ENCODE measurements around the gene ATXN2.

Gene ATXN2

DNA sequence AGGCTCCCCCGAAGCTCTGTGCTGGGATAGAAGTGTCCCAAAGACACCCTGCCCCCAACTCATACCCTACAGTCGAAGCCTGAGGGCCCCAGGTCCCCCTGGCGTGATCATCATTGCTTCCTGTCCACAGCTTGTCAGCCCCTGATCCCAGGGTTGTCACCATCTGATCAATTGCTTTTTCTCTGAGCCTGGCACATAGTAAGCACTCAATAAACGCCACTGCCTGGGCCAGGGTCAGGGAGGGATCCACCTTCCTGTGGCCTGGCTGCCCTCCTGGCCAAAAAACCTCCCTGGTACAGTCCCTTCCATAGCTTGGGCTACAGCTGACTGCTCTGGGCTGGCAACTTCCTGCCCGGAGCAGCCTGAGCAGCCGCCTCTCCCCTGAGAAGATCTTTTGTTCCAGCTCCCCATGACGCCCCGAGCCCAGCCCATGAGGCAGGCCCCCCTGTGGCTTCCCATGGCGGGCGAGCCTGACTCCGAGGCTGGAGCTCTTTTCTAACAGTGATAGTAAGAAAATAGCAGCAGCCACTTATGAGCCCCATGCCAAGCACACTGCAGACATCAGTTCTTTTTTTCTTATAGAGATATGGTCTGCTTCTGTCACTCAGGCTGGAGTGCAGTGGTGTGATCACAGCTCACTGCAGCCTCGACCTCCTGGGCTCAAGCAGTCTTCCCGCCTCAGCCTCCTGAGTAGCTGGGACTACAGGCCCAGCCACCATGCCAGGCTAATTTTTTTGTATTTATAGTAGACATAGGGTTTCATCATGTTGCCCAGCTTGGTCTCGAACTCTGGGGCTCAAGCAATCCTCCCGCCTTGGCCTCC is 186.9 kb downstream of the ATXN2 start:
- Histone ChIP-seq H3K27ac (ENCODE audit: low read depth, low read length) (peak overlapping the region; percentile 17), H3K9ac (ENCODE audit: low read depth in 1 of 2, low read length in 2 of 2) (peak overlapping the region in 1 of 2 donors; percentile 18), H3K9me3 (ENCODE audit: control insufficient read depth in 1 of 2, low read length in 2 of 2) (no peaks in the 10 kb centered on the region), H3K36me3 (ENCODE audit: control insufficient read depth in 1 of 2, insufficient read depth in 2 of 2, low read length in 2 of 2) (no peaks in the 10 kb centered on the region), H3K4me3 (ENCODE audit: low read depth in 1 of 2, low read length in 2 of 2) (no peak overlapping the region), H3K4me1 (ENCODE audit: control insufficient read depth in 1 of 2, insufficient read depth in 2 of 2, low read length in 2 of 2) (peaks cover 41 to 63% of the 10 kb centered on the region in 2 donors), H3K27me3 (ENCODE audit: control insufficient read depth in 1 of 2, insufficient read depth in 2 of 2, low read length in 2 of 2) (no peaks in the 10 kb centered on the region)

GRCh38 chr12:111411185-111411764 is 187.8 kb downstream of the ATXN2 start:
- H3K27me3 ChIP-seq (ENCODE audit: control insufficient read depth in 1 of 2, insufficient read depth in 2 of 2, low read length in 2 of 2), result no peaks in the 10 kb centered on the region
- no peak overlapping the region for H3K4me3 ChIP-seq (ENCODE audit: low read depth in 1 of 2, low read length in 2 of 2)
- peaks cover 41 to 72% of the 10 kb centered on the region in 2 donors for H3K4me1 ChIP-seq (ENCODE audit: control insufficient read depth in 1 of 2, insufficient read depth in 2 of 2, low read length in 2 of 2)
- no peak overlapping the region for H3K27ac ChIP-seq (ENCODE audit: low read depth, low read length)
- H3K9me3 ChIP-seq (ENCODE audit: control insufficient read depth in 1 of 2, low read length in 2 of 2), result no peaks in the 10 kb centered on the region
- H3K36me3 ChIP-seq (ENCODE audit: control insufficient read depth in 1 of 2, insufficient read depth in 2 of 2, low read length in 2 of 2), result no peaks in the 10 kb centered on the region
- H3K9ac ChIP-seq (ENCODE audit: low read depth in 1 of 2, low read length in 2 of 2), result no peak overlapping the region

DNA sequence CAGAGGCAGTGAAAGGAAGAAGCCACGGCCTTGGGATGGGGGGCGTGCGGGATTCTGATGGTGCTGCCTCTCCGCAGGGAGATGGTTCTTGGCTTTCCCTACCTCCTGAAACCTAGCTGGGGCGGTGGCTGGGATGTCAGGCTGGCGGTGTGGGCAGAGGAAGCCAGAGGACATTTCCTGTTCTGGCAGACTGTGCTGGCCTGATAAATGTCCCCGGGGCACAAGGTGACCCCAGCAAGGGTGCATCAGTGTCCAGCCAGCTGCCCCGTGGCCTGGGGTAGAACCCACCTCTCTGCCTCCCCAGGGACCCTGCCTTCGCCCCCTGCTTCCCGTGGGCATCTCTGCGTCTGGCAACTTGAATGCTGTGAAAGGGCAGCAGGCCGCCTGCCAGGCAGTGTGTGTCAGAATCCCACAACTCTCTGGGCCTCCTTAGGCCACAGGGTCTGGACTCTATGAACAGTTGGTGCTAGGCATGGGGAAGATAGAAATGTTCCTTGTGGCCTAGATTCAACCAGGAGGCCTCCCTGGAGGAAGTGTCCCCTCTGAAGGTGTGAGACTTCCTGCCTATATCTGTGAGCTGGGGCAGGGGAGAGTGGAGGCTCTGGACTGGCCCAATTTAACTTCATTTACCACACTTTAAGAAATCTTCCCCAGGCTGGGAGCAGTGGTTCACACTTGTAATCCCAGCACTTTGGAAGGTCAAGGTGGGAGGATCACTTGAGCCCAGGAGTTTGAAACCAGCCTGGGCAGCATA is 188.5 kb downstream of the ATXN2 start:
- Histone ChIP-seq H3K27ac (ENCODE audit: low read depth, low read length) (peak overlapping the region; percentile 54), H3K9ac (ENCODE audit: low read depth in 1 of 2, low read length in 2 of 2) (peak overlapping the region in 1 of 2 donors; percentile 35), H3K27me3 (ENCODE audit: control insufficient read depth in 1 of 2, insufficient read depth in 2 of 2, low read length in 2 of 2) (no peaks in the 10 kb centered on the region), H3K36me3 (ENCODE audit: control insufficient read depth in 1 of 2, insufficient read depth in 2 of 2, low read length in 2 of 2) (no peaks in the 10 kb centered on the region), H3K9me3 (ENCODE audit: control insufficient read depth in 1 of 2, low read length in 2 of 2) (no peaks in the 10 kb centered on the region), H3K4me1 (ENCODE audit: control insufficient read depth in 1 of 2, insufficient read depth in 2 of 2, low read length in 2 of 2) (peaks cover 41 to 73% of the 10 kb centered on the region in 2 donors), H3K4me3 (ENCODE audit: low read depth in 1 of 2, low read length in 2 of 2) (peak overlapping the region in 1 of 2 donors; percentile 32)

DNA sequence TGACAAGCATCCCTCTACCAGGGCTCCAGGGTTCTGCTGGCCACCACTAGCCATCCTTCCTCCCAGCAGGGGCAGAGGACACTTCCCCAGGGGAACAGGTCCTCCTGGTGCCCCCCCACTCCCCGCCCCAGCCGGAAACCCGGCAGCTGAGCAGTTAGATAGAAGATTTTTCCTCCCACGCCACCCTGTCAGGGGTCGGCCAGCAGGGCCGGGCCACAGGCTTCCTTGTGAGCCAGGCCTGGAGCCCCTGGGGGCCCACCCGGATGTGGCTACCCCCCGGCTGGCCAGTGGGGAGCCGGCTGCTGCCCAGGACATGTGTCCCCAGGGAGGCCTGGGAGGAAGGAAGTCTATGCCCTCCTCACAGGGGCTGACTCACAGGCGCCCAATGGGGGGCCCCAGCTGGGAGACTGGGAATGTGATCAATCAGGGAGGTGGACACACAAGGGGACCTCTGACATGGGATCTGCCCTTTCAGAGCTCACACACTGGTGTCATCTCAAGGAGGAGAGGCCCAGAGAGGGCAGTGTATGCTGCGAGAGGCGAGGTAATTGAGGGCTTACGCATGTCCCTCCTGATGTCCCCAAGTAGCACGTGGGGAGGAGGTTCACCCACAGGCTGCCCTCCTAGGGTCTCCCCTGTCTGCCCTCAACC is 189.2 kb downstream of the ATXN2 start:
- Histone ChIP-seq H3K9me3 (ENCODE audit: control insufficient read depth in 1 of 2, low read length in 2 of 2) (no peaks in the 10 kb centered on the region), H3K36me3 (ENCODE audit: control insufficient read depth in 1 of 2, insufficient read depth in 2 of 2, low read length in 2 of 2) (no peaks in the 10 kb centered on the region), H3K4me3 (ENCODE audit: low read depth in 1 of 2, low read length in 2 of 2) (peak overlapping the region in 1 of 2 donors; percentile 43), H3K27me3 (ENCODE audit: control insufficient read depth in 1 of 2, insufficient read depth in 2 of 2, low read length in 2 of 2) (no peaks in the 10 kb centered on the region), H3K27ac (ENCODE audit: low read depth, low read length) (peak overlapping the region; percentile 54), H3K4me1 (ENCODE audit: control insufficient read depth in 1 of 2, insufficient read depth in 2 of 2, low read length in 2 of 2) (peaks cover 41 to 74% of the 10 kb centered on the region in 2 donors), H3K9ac (ENCODE audit: low read depth in 1 of 2, low read length in 2 of 2) (peak overlapping the region in 1 of 2 donors; percentile 35)

GRCh38 chr12:111409403-111409779 is 189.7 kb downstream of the ATXN2 start:
- H3K4me3 ChIP-seq (ENCODE audit: low read depth in 1 of 2, low read length in 2 of 2), result peak overlapping the region in 1 of 2 donors; percentile 43
- H3K27ac ChIP-seq (ENCODE audit: low read depth, low read length), result peak overlapping the region; percentile 54
- H3K4me1 ChIP-seq (ENCODE audit: control insufficient read depth in 1 of 2, insufficient read depth in 2 of 2, low read length in 2 of 2), result peaks cover 43 to 74% of the 10 kb centered on the region in 2 donors
- no peaks in the 10 kb centered on the region for H3K36me3 ChIP-seq (ENCODE audit: control insufficient read depth in 1 of 2, insufficient read depth in 2 of 2, low read length in 2 of 2)
- no peaks in the 10 kb centered on the region for H3K27me3 ChIP-seq (ENCODE audit: control insufficient read depth in 1 of 2, insufficient read depth in 2 of 2, low read length in 2 of 2)
- H3K9ac ChIP-seq (ENCODE audit: low read depth in 1 of 2, low read length in 2 of 2), result no peak overlapping the region
- no peaks in the 10 kb centered on the region for H3K9me3 ChIP-seq (ENCODE audit: control insufficient read depth in 1 of 2, low read length in 2 of 2)

GRCh38 chr12:111408686-111409402 is 190.3 kb downstream of the ATXN2 start:
- H3K27ac ChIP-seq (ENCODE audit: low read depth, low read length), result peak overlapping the region; percentile 54
- peaks cover 45 to 76% of the 10 kb centered on the region in 2 donors for H3K4me1 ChIP-seq (ENCODE audit: control insufficient read depth in 1 of 2, insufficient read depth in 2 of 2, low read length in 2 of 2)
- H3K27me3 ChIP-seq (ENCODE audit: control insufficient read depth in 1 of 2, insufficient read depth in 2 of 2, low read length in 2 of 2), result no peaks in the 10 kb centered on the region
- peak overlapping the region in 1 of 2 donors; percentile 26 for H3K9ac ChIP-seq (ENCODE audit: low read depth in 1 of 2, low read length in 2 of 2)
- H3K9me3 ChIP-seq (ENCODE audit: control insufficient read depth in 1 of 2, low read length in 2 of 2), result no peaks in the 10 kb centered on the region
- H3K4me3 ChIP-seq (ENCODE audit: low read depth in 1 of 2, low read length in 2 of 2), result peak overlapping the region; percentile 43 to 84
- no peaks in the 10 kb centered on the region for H3K36me3 ChIP-seq (ENCODE audit: control insufficient read depth in 1 of 2, insufficient read depth in 2 of 2, low read length in 2 of 2)

GRCh38 chr12:111408116-111408440 is 191.0 kb downstream of the ATXN2 start:
- Histone ChIP-seq H3K9me3 (ENCODE audit: control insufficient read depth in 1 of 2, low read length in 2 of 2) (no peaks in the 10 kb centered on the region), H3K27ac (ENCODE audit: low read depth, low read length) (peak overlapping the region; percentile 50), H3K4me1 (ENCODE audit: control insufficient read depth in 1 of 2, insufficient read depth in 2 of 2, low read length in 2 of 2) (peaks cover 41 to 77% of the 10 kb centered on the region in 2 donors), H3K9ac (ENCODE audit: low read depth in 1 of 2, low read length in 2 of 2) (peak overlapping the region; percentile 26 to 82), H3K27me3 (ENCODE audit: control insufficient read depth in 1 of 2, insufficient read depth in 2 of 2, low read length in 2 of 2) (no peaks in the 10 kb centered on the region), H3K4me3 (ENCODE audit: low read depth in 1 of 2, low read length in 2 of 2) (peak overlapping the region; percentile 83 to 84), H3K36me3 (ENCODE audit: control insufficient read depth in 1 of 2, insufficient read depth in 2 of 2, low read length in 2 of 2) (no peaks in the 10 kb centered on the region)

DNA sequence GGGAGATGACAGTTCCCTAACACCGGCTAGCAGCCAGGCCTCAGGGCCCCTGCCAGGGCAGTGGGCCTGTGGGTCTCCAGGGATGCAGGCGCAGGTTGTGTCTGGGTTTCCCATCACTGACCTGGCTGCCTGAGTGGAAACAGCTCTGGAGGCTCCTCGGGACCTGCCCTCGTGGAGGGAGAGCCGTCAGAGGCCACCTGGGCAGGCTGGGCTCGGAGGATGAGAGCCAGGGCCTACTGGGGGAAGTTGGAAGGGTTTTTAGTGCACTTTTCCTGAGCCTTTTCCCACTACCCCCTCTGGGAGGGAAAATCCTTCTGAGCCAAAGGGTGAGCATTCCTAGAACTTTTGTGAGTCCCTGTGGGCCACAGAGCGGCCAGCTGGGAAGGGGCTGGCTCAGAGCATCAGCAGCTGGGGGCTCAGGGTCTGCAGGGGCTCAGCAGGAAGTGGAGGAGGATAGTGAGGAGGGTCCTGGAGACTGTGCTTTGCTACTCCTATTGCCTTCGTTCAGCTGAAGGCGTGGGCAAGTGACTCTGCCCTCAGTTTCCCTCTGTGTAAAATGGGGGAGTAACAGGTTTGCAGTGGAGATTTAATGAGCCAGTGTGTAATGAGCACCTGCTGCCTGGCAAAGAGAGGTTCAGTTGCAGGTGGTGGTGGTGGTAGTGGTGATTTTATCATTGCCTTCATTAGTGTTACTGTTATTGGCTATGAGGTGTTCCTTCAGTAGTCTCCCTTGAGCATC is 191.6 kb downstream of the ATXN2 start:
- H3K4me3 ChIP-seq (ENCODE audit: low read depth in 1 of 2, low read length in 2 of 2), result peak overlapping the region; percentile 83 to 84
- peak overlapping the region; percentile 79 to 82 for H3K9ac ChIP-seq (ENCODE audit: low read depth in 1 of 2, low read length in 2 of 2)
- H3K36me3 ChIP-seq (ENCODE audit: control insufficient read depth in 1 of 2, insufficient read depth in 2 of 2, low read length in 2 of 2), result no peaks in the 10 kb centered on the region
- H3K27me3 ChIP-seq (ENCODE audit: control insufficient read depth in 1 of 2, insufficient read depth in 2 of 2, low read length in 2 of 2), result no peaks in the 10 kb centered on the region
- peak overlapping the region; percentile 88 for H3K27ac ChIP-seq (ENCODE audit: low read depth, low read length)
- H3K4me1 ChIP-seq (ENCODE audit: control insufficient read depth in 1 of 2, insufficient read depth in 2 of 2, low read length in 2 of 2), result peaks cover 42 to 76% of the 10 kb centered on the region in 2 donors
- no peaks in the 10 kb centered on the region for H3K9me3 ChIP-seq (ENCODE audit: control insufficient read depth in 1 of 2, low read length in 2 of 2)
